ENCODE data around the gene MYLK. TPM values are rescaled to one million over a fixed set of nuclear protein-coding genes. Genes with fewer than 3 reads are reported as not detected.

MYLK gene
- total RNA-seq, 1 donor from 2014 or later = 50.5 TPM

GRCh38 chr3:123909785-123910184 is 25.7 kb upstream of the MYLK start:
- no peaks in the 10 kb centered on the region for H3K27me3 Mint-ChIP-seq (ENCODE audit: low read depth, unreplicated experiment)
- FAIRE-seq (no peak), DNase-seq (ENCODE audit: low read depth) (no peak)
- no peak for TF ChIP-seq CTCF (IDR thresholded peaks at IDR 0.05; ENCODE audit: insufficient read depth, low read depth, low read length)
- TF ChIP-seq EZH2 (IDR thresholded peaks at IDR 0.05; ENCODE audit: insufficient read depth, low read length) = no peak
- Histone ChIP-seq H3K79me2 (ENCODE audit: insufficient read depth, low read length) (no peaks in the 10 kb centered on the region), H3K27me3 (ENCODE audit: insufficient read depth, low read length) (no peaks in the 10 kb centered on the region), H3K9ac (ENCODE audit: low read length) (no peak overlapping the region), H3K4me1 (ENCODE audit: insufficient read depth, low read length) (no peaks in the 10 kb centered on the region), H3K36me3 (ENCODE audit: insufficient read depth, low read length) (peaks cover 2% of the 10 kb centered on the region), H3K4me2 (ENCODE audit: low read length) (no peak overlapping the region), H3K4me3 (ENCODE audit: insufficient read depth, low read depth, low read length) (no peak overlapping the region), H4K20me1 (ENCODE audit: insufficient read depth, low read length) (no peaks in the 10 kb centered on the region), H2AFZ (ENCODE audit: low read depth, low read length) (no peak overlapping the region), H3K27ac (ENCODE audit: low read depth, low read length) (no peak overlapping the region), H3K9me3 (ENCODE audit: insufficient read depth, low read depth, low read length) (no peaks in the 10 kb centered on the region)
- H3K4me3 Mint-ChIP-seq (ENCODE audit: unreplicated experiment) = no peak overlapping the region
- no peaks in the 10 kb centered on the region for H3K4me1 Mint-ChIP-seq (ENCODE audit: low read depth, unreplicated experiment)
- no peak overlapping the region for H3K27ac Mint-ChIP-seq (ENCODE audit: unreplicated experiment)
- peaks cover 3% of the 10 kb centered on the region for H3K36me3 Mint-ChIP-seq (ENCODE audit: low read depth, unreplicated experiment)
- peaks cover 3% of the 10 kb centered on the region for H3K9me3 Mint-ChIP-seq (ENCODE audit: unreplicated experiment)

- TF ChIP-seq EZH2 (IDR thresholded peaks at IDR 0.05; ENCODE audit: insufficient read depth, low read length) (no peak), CTCF (IDR thresholded peaks at IDR 0.05; ENCODE audit: insufficient read depth, low read depth, low read length) (no peak)
- no peak for FAIRE-seq
- H3K27ac Mint-ChIP-seq (ENCODE audit: unreplicated experiment) = no peak overlapping the region
Observed at GRCh38 chr3:123907720-123908119, 23.6 kb upstream of the MYLK start.

GRCh38 chr3:123899300-123899865 is 15.3 kb upstream of the MYLK start:
- Mint-ChIP-seq H3K4me3 (ENCODE audit: unreplicated experiment) (no peak overlapping the region), H3K27me3 (ENCODE audit: low read depth, unreplicated experiment) (no peaks in the 10 kb centered on the region), H3K27ac (ENCODE audit: unreplicated experiment) (no peak overlapping the region), H3K4me1 (ENCODE audit: low read depth, unreplicated experiment) (no peaks in the 10 kb centered on the region), H3K36me3 (ENCODE audit: low read depth, unreplicated experiment) (no peaks in the 10 kb centered on the region), H3K9me3 (ENCODE audit: unreplicated experiment) (peaks cover 2% of the 10 kb centered on the region)
- Histone ChIP-seq H3K27ac (ENCODE audit: low read depth, low read length) (no peak overlapping the region), H3K4me1 (ENCODE audit: insufficient read depth, low read length) (no peaks in the 10 kb centered on the region), H3K9me3 (ENCODE audit: insufficient read depth, low read depth, low read length) (no peaks in the 10 kb centered on the region), H3K9ac (ENCODE audit: low read length) (no peak overlapping the region), H3K27me3 (ENCODE audit: insufficient read depth, low read length) (no peaks in the 10 kb centered on the region), H3K4me2 (ENCODE audit: low read length) (no peak overlapping the region), H3K36me3 (ENCODE audit: insufficient read depth, low read length) (no peaks in the 10 kb centered on the region), H3K79me2 (ENCODE audit: insufficient read depth, low read length) (no peaks in the 10 kb centered on the region), H2AFZ (ENCODE audit: low read depth, low read length) (no peak overlapping the region), H4K20me1 (ENCODE audit: insufficient read depth, low read length) (no peaks in the 10 kb centered on the region), H3K4me3 (ENCODE audit: insufficient read depth, low read depth, low read length) (no peak overlapping the region)
- TF ChIP-seq CTCF (IDR thresholded peaks at IDR 0.05; ENCODE audit: insufficient read depth, low read depth, low read length) (no peak), EZH2 (IDR thresholded peaks at IDR 0.05; ENCODE audit: insufficient read depth, low read length) (no peak)
- no peak for DNase-seq (ENCODE audit: low read depth)
- FAIRE-seq = no peak

More at GRCh38 chr3:123907720-123908119, 23.6 kb upstream of the MYLK start:
- H2AFZ ChIP-seq (ENCODE audit: low read depth, low read length) = no peak overlapping the region
- H3K79me2 ChIP-seq (ENCODE audit: insufficient read depth, low read length) = no peaks in the 10 kb centered on the region
- Mint-ChIP-seq H3K4me1 (ENCODE audit: low read depth, unreplicated experiment) (no peaks in the 10 kb centered on the region), H3K36me3 (ENCODE audit: low read depth, unreplicated experiment) (peaks cover 3% of the 10 kb centered on the region), H3K4me3 (ENCODE audit: unreplicated experiment) (no peak overlapping the region), H3K9me3 (ENCODE audit: unreplicated experiment) (peaks cover 3% of the 10 kb centered on the region), H3K27me3 (ENCODE audit: low read depth, unreplicated experiment) (no peaks in the 10 kb centered on the region)
- H4K20me1 ChIP-seq (ENCODE audit: insufficient read depth, low read length) = no peaks in the 10 kb centered on the region
- no peak overlapping the region for H3K9ac ChIP-seq (ENCODE audit: low read length)
- H3K27ac ChIP-seq (ENCODE audit: low read depth, low read length) = no peak overlapping the region
- H3K36me3 ChIP-seq (ENCODE audit: insufficient read depth, low read length) = no peaks in the 10 kb centered on the region
- no peak for DNase-seq (ENCODE audit: low read depth)
- no peaks in the 10 kb centered on the region for H3K4me1 ChIP-seq (ENCODE audit: insufficient read depth, low read length)
- H3K27me3 ChIP-seq (ENCODE audit: insufficient read depth, low read length) = no peaks in the 10 kb centered on the region
- no peak overlapping the region for H3K4me2 ChIP-seq (ENCODE audit: low read length)
- H3K9me3 ChIP-seq (ENCODE audit: insufficient read depth, low read depth, low read length) = no peaks in the 10 kb centered on the region
- no peak overlapping the region for H3K4me3 ChIP-seq (ENCODE audit: insufficient read depth, low read depth, low read length)

Measured in astrocyte (in vitro differentiated cells and primary cell).